GM18858 (cell line): ENCODE measurements around the gene CXCR2.
"Not testable (repeated sequence)": the region's sequence is repeated elsewhere in the genome, so short reads cannot be mapped to it uniquely, and the experiment has no call there.

Source experiments
- ATAC-seq: cut with Tn5 transposase; IDR thresholded peaks from one replicate; pipeline ENCODE4 v1.9.1; 2021; ENCODE audit not compliant: unreplicated experiment

Gene CXCR2

DNA sequence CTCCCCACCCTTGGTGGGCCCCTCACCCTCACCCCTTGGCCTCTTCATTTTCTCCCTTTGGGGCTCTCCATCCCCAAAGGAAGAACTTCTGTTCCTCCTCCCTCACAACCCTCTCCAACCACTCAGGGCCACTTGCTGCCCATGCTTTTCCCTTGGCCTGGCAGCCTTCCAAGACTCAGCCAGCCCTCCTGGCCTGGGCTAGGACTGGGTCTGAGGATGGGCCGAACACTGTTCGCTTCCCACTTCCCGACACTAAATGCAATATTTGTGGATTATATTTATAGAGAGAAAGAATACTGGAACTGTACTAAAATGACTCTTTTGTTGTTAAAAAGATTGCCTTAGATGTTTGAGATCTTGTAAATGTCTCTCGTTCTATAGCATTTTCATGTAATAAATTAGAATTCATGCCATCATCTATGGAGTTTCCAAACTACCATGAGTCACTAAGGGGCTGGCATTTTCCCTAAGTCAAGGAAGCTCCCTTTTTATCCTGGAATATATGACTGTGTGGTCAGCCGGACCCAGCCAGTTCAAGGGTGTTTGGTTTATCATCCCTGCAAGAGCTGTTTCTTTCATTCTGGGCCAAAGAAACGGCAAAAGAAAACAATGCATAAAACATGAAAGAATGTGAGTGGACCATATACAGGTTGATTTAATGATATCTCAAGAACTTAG, 3.8 kb downstream of the CXCR2 start:
- ATAC-seq = no peak

DNA sequence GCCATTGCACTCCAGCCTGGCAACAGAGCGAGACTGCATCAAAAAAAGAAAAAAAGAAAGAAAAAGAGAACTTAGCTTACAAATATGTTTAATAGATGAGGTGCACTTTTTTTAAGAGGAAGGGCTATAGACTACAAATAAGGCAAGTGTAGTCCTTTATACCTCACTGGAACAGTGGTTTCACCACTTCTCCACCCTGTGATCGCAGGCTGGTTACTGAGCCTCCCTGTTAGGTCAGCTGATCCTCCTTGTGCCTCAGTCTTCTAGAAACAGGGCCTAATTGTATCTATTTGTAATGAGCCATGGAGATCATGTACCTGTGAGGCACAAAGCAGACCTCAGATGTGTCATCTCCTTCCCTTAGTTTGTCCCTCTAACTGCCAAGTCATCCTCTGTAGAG, 4.5 kb downstream of the CXCR2 start:
- ATAC-seq = no peak

DNA sequence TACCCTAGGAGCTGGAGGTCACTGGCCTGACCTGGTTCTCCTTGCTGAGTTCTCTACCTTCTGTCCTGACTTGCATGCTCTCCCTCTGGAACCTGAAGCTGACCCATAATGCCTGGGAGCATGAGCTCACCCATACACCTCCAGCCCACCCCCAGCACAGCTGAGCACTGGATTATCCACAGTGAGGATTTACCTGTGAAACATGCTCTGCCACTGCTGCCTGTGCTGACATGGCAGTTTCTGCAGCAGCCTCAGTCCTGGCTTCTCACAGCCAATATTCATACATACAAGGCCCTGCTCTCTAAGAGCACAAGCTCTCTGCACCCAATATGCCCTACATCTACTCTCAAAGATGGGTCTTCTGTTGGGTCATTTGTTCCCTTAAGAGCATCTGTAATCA, 5.0 kb downstream of the CXCR2 start:
- no peak for ATAC-seq

DNA sequence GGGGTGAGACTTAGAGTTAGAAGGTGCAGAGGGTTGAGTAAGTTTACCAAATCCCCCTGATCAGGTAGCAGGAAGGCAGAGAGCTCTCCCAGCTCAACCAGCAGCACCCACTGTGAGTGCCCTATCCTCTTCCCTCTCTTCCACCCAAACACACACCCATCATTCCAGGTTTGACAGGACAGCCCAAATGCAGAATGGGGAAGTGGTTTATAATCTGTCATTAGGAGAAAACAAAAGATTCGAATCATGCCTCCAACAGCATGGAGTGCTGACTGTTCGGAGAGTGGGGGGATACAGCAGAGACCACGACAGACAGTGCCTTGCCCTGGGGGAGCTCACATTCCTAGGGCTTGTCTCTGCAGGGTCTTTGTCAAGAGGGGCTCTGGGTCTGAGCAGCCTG, 11.7 kb downstream of the CXCR2 start:
- ATAC-seq = no peak

DNA sequence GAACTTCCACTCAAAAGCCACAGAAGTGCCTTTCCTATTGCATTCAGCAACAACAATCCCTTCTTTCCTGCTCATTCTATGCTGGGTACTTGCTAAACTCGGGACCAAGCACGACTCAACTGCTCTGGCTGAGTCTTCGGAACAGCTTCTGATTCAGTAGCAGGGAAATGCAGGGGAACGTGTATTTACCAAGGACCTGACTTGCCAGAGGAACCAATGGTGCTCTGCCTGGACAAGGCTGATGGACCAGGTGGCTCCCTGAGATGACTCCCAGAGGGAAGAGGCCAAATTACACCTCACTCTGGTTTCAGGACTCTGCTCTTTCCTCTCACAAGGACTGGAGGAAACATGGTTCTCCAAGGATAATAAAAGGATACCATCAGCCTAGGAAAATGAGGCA, 12.2 kb downstream of the CXCR2 start:
- no peak for ATAC-seq

DNA sequence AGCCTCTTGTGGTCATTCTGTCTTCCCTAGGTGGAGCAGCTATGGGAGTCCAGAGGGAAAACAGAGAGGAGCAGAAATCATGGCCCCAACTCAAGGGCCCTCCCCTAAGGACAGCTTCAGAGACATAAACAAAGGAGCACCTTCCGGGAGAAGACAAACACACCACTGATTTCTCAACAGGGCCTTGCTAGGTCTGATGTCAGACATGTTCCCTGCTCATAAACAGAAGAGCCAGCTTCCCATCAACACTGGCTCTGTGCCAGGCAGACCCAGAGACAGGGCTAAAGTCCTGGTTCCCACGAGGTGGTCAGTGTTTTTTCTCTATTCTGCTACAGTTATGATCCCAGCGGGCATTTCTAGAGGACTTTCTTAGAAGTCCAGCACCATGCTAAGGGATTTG, 19.3 kb downstream of the CXCR2 start:
- ATAC-seq = no peak

- no peak for ATAC-seq
Measured at GRCh38 chr2:218146056-218146455, 20.2 kb downstream of the CXCR2 start.

DNA sequence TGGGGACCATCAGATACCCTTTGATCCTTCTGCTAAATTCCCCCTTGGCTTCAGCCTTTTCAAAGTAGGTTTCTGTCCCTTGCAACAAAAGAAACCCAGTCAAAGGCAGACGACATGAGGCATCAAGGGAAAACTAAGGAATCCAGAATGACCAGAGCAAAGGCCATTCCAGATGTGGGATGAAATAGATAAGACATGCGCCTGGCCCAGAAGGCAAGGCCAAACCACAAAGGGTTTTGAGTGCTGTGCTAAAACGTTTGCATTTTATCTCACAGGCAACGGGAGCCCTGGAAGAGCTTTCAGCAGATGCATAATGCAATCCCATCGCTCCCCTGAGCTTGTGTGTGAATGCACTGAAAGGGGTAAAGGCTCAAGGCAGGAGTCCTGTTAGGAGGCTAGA, 23.3 kb downstream of the CXCR2 start:
- no peak for ATAC-seq

DNA sequence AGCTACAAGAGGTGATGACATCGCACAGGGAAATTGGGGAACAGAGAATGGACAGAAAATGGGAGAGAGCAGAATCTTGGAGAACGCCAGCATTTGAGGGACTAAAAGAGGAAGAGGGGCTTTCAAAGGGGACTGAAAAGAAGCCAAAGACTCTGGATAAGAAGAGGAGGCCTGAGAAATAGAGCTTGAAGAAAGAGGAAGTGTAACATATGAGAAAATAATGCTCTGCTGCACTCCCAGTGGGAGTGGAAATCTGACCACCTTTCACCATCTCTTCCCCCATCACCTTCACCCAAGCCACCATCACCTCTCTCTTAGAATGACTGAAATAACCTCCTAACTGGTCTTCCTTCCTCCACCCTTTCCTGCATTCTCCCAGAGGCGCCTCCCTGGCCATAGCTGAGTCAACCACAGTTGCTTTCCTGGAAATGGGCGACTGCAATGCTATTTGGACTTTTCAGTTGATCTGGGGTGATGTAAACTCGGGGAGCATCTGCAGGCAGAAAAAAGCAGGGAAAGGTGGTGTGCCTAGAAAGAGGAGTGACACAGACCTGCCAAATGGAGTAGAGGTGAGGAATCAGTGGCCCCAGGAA, 24.1 kb downstream of the CXCR2 start:
- ATAC-seq = no peak

DNA sequence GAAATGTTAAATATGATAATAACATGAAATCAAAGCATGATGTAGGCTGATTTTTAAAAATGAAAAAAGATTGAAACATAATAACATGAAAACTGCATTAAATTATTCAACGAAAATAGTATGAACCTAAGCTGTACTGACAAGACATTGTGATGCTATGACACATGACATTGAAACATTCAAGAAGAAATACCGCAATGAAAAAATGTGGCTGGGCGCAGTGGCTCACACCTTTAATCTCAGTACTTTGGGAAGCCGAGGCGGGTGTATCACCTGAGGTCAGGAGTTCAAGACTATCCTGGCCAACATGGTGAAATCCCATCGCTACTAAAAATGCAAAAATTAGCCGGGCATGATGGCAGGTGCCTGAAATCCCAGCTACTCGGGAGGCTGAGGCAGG, 26.3 kb downstream of the CXCR2 start:
- no peak for ATAC-seq

- no peak for ATAC-seq
Measured at GRCh38 chr2:218152777-218153176, 26.9 kb downstream of the CXCR2 start.

GRCh38 chr2:218155953-218156479, 30.2 kb downstream of the CXCR2 start:
- no peak for ATAC-seq

- no peak for ATAC-seq
Measured at GRCh38 chr2:218161644-218162043, 35.8 kb downstream of the CXCR2 start.

DNA sequence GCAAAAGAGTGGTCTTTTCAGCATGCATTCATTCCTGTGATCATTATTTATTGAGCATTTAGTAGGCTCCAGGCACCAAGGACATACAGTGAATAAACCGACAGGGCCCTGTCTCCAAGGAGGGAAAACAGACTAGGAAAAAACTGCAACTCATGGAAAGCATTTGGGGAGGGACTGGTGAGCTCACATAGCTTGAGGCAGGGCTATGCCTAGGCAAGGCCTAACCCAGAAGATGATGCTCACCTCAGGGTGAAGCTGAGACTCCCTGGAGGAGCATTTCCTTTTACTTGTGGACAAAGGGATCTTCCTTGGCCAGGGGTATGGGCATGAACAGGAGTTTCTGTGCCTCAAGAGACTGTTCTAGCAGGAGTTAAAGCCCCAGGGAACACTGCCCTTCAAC, 37.0 kb downstream of the CXCR2 start:
- ATAC-seq = no peak

- ATAC-seq = no peak
Measured at GRCh38 chr2:218166791-218167190, 41.0 kb downstream of the CXCR2 start, which contains the start of gene CXCR1. Gene CXCR1, minus strand, starts transcription at chr2:218166962. Its CDS starts 1,751 bp downstream, at chr2:218165211.

DNA sequence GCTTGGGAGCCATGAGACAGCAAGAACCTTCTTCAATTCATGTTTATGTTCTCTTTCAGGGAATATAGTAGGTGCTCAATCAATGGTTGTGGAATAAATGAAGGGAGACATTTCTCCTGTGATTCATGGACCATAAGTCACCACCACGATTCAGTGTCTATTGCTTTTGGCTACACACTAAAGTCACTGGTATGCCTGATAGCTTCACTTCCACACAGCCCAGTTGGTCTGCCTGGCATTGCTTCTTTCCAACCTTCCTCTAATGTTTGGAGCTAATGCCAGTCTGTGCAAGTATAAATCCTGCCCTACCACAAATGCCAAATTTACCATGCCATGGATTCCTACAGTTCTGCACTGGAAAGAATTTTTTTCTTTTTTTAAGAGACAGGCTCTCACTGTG, 42.2 kb downstream of the CXCR2 start:
- ATAC-seq = no peak

GRCh38 chr2:218168635-218169462, 43.0 kb downstream of the CXCR2 start:
- peak; percentile 51 for ATAC-seq

GRCh38 chr2:218169757-218170546, 44.1 kb downstream of the CXCR2 start:
- ATAC-seq = no peak

GRCh38 chr2:218171744-218172143, 45.9 kb downstream of the CXCR2 start:
- not testable (repeated sequence) for ATAC-seq

DNA sequence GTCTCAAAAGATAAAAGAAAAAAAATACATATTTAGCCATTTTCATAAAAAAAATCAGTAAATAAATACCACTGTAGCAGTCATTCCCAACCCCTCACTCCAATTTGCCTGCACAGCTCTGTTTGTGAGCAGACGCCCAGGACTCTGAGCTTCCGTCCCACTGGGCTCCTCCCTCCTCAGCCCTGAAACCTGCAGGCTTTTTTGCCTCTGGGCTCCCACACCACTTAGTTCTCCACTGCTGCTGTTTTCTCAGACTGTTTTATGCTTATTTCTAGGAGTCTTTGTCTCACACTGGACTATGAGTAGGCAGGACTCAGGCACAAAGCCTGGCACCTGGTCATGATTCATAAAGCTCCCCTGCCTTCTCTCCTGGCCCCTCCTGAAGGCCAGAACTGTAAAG, 47.0 kb downstream of the CXCR2 start:
- ATAC-seq = no peak

GRCh38 chr2:218179782-218180181, 54.0 kb downstream of the CXCR2 start:
- no peak for ATAC-seq
